ENCODE data around the gene BCAR3.

The BCAR3 gene

DNA sequence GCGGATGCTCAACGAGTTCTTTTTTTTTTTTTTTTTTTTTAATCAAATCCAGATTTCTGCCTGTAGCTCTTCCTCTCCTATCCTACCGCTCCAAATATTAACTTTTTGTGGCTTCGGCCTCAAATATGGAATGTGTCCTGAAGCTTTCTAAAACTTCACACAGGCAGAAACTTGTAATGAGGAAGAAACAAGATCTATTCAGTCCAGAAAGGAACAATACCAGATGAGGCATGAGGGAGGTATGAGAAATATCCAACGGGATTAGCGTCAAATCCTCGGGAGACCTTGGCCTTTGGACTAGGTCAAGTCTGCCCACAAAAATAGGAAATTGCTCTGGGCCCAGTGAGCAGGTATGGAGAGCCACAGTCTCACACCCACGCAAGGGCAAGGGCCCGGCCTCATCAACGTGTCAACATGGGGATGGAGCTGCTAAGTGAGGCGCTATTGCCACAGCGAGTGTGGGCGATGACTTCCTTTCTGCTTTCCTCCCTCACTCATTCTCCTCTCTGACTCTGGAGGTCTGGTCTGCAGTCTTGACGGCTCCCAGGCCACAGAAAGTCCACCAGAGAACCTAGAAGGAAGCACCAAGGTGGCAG is 66.6 kb downstream of the BCAR3 start:
- no peak for DNase-seq (ENCODE audit: low spot score)

DNA sequence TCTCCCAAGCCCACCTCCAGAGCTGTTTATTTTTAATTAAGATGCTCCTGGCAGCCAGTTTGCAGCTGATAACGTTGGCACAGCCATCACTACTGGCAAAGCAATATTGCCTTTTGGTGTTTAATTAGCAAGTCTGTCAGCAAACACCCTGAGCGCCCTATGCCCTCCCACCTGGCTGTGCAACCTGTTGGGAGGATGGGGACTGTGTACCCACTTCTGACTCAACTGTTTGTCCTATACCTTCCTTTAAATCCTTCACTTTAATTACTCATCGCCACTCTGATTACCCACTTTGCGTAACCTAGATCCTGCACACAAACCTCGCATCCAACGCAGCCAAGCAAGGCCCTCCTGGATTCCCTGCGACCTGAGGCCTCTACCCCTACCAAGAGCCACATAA is 67.1 kb downstream of the BCAR3 start:
- DNase-seq (ENCODE audit: low spot score) = no peak

DNA sequence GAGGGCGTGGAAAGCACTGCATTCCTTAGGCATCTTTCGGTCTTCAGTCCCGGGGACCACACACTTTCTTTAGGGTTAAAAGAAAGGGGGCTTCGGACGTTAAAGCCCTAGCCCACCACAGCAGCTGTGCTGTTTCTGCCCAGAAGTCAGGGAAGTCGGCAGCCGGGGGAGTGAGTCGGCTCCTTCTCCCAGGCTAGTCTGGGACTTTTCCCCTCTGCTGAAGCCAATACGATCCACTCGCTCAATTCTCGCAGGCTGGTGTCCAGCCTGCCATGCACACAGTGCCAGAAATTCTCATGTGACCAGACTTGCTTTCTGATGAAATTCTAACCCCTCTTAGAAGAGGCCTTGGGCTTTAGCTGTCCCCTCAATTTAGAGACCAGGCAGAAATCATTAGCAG is 67.7 kb downstream of the BCAR3 start:
- no peak for DNase-seq (ENCODE audit: low spot score)

DNA sequence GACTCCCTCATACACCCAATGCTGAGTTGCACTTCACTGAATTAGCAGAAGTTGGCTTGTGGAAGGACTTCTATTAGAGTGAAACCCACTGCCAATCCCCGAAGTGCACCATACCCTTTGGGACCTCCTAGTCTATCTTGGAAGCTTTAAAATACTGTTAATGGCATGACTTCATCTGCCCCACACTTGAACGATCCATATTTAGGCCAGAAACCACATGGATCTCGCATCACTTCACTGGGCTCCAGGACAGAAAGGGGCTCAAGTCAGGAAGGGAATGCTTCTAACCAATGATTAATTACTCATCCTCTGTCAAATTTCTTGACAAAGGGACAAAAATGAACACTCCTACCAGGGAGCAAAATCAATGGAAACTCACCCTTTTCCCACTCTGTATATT is 69.1 kb downstream of the BCAR3 start:
- no peak for DNase-seq (ENCODE audit: low spot score)

DNA sequence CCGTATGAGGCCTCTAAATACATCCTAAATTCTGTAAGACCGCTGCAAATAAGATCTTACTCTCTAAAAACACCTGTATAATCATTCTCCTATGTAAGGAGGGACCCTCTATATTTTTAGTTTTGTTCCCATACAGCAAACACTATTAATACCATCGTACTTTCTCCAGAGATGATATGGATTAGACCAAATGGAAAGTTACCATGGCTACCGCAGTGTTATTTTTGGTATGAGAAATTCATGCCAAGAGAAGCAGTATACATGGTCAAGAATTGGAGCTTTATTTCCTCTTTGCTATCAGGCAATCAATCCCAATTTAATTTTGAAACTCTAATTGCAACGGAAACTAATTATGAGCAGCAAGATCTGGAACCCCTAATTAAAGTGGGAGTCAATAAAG is 70.0 kb downstream of the BCAR3 start:
- no peak for DNase-seq (ENCODE audit: low spot score)

DNA sequence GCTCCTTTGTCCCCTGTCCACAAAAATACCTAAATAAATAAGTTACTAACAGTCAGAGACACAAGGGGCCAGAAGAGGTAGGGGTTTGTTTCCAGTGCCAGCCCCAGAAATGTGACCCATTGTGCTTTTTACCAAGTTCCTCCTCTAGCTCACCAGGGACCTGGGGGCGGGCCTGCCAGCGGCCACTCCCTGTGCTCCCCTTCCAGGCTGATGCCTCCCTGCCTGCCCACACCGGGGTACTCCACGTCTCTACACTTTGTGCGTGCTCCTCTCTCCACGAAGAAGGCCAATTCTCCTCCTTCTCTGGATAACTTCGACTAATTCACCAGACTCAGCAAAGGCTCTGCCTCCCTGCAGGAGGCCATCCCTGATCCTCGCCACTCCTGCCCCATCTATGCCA is 72.1 kb downstream of the BCAR3 start:
- no peak for DNase-seq (ENCODE audit: low spot score)

- no peak for DNase-seq (ENCODE audit: low spot score)
Observed at GRCh38 chr1:93608187-93609109, 73.2 kb downstream of the BCAR3 start.

DNA sequence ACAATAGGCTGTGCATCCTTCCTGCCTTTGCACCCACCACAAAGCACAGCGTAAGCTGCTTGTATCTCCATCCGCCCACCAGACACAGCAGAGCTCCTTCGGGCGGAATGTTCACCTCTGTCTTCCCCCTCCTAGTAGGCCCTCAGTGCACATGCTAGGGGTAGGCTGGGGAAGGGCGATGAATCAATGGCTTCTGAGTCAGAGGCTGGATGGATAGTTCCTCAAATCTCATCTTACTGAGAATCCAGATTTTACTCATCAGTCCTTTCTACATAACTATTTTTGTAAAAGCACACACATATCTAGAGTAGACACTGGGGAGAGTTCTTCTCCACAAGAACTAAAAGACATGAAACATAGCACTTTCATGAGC is 73.8 kb downstream of the BCAR3 start:
- no peak for DNase-seq (ENCODE audit: low spot score)

GRCh38 chr1:93605812-93606512 is 75.7 kb downstream of the BCAR3 start:
- DNase-seq (ENCODE audit: low spot score) = no peak

GRCh38 chr1:93605026-93605568 is 76.5 kb downstream of the BCAR3 start:
- no peak for DNase-seq (ENCODE audit: low spot score)

GRCh38 chr1:93604411-93604810 is 77.2 kb downstream of the BCAR3 start:
- no peak for DNase-seq (ENCODE audit: low spot score)

- DNase-seq (ENCODE audit: low spot score) = no peak
Observed at GRCh38 chr1:93603601-93604000, 78.0 kb downstream of the BCAR3 start.

DNA sequence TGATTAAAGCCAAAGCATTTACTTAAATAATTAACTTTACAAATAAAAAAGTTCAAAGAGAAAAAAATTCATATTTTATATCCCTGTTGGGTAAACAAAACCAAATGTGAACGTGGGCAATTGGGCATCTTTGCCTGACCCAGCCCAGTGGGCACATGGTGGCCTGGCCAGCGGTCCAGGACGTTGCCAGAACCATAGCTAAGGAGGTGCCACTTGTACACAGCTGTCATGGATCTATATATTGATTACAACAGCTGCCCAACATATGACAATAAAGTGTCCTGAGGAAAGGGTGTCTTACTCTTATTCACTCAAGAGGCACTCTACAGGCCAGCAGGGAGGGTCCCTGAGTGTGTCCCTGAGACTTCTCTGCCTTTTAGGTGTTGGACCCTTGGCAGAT is 78.5 kb downstream of the BCAR3 start:
- no peak for DNase-seq (ENCODE audit: low spot score)

DNA sequence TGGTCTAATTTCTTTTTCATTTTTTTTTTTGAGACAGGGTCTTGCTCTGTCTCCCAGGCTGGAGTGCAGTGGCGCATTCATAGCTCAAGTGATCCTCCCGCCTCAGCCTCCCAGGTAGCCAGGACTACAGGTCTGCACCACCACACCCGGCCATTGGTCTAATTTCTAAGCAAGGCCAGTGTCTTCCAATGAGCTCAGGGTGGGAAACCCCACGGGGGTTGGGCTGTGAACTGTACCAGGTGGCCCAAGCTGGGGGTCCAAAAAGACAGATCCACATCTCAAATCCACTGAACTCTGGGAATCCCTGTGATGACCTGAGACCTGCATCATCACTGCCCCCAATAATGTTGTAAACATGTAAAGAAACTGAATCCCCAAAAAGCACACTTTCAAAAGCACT is 79.5 kb downstream of the BCAR3 start:
- DNase-seq (ENCODE audit: low spot score) = no peak

DNA sequence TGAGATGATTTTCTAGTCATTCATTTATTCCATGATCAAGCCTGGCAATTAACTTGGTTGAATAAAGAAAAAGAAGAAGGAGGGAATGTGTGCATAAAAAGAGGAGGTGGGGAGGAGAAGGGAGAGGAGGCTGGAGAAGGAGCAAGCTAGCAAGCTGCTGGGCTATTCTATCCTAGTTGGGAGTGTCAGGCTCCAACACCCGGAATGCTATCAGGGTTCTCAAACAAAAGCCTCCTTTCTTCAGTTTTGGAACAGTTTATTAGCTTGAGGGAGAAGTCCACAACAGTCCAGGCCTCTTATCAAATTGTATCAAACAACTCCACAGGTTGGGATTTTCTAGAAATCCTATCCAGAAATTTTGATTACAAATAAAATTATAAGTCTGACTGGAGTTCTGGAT is 80.0 kb downstream of the BCAR3 start:
- no peak for DNase-seq (ENCODE audit: low spot score)

DNA sequence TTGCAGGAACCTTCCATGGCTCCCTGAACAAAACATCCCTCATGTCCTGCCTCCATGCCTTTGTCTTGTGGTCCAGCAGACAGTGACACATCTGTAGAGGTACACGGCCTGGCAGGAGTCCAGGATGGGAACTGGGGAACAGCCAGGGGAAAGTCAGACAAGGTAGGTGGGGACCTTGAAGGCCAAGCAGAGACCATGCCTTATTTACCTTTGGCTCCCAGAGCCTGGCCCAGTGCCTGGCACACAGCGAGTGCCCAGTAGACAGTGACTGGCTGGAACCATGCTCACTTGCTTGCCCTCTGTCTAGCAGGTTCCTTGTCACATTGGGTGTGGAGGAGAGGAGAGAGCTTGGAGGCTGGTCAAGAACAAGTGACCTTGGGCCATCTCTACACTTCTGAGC is 81.0 kb downstream of the BCAR3 start:
- no peak for DNase-seq (ENCODE audit: low spot score)

GRCh38 chr1:93599479-93599878 is 82.2 kb downstream of the BCAR3 start:
- DNase-seq (ENCODE audit: low spot score) = no peak

GRCh38 chr1:93598861-93599439 is 82.7 kb downstream of the BCAR3 start:
- DNase-seq (ENCODE audit: low spot score) = no peak

DNA sequence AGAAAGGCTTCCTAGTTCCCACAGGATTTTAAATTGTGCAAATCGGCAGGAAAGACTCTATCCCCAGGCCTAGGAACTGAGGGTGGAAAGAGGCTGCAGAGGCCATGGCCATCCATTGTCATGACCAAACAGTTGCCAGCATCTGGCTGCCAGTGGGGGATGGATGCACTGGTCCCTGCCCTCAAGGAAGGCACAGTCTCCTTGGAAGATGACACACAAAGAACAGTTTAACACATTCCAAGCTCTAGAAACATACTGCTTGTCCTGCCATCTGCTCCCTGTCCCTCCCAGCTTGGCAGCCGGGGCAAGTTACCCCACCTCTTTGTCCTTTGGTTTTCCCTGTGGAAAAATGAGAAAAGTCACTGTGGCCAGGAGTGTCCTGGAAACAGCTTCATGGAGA is 83.2 kb downstream of the BCAR3 start:
- DNase-seq (ENCODE audit: low spot score) = no peak

- no peak for DNase-seq (ENCODE audit: low spot score)
Observed at GRCh38 chr1:93597709-93598108, 83.9 kb downstream of the BCAR3 start.

GRCh38 chr1:93596329-93597089 is 85.1 kb downstream of the BCAR3 start:
- no peak for DNase-seq (ENCODE audit: low spot score)

DNA sequence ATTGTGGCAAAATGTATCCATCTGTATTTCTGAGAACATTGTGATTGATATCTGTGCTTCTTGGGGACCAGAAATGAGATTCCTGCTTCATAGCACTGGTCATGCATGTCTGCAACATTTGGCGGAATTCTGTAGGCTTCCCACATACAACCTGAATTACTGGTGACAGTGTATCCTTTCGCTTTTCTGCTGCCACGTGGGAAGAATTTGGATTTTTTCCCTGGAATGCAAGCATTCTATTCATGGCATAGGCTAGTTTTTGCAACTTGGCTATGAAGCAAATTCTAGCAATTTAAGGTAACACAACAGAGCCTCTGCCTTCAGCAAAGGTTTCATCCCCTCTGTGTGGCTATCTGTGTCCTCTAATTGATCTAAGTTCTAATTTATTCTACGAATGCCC is 85.9 kb downstream of the BCAR3 start:
- no peak for DNase-seq (ENCODE audit: low spot score)

All from CD4-positive, alpha-beta T cell treated with Interleukin-2 at 100 ng/mL for 4 hours (primary cell).